Right kidney (tissue), 1 donor: Measurements from ENCODE around the gene ADCY10.

Experiments used
- DNase-seq: peaks from one replicate; pipeline ENCODE4 v3.0.0-alpha.2; 2016

ADCY10 gene

GRCh38 chr1:167774710-167775109 lies 139.2 kb downstream of the ADCY10 start:
- DNase-seq: no peak

GRCh38 chr1:167773516-167773915 lies 140.4 kb downstream of the ADCY10 start:
- no peak for DNase-seq

- no peak for DNase-seq
Measured at GRCh38 chr1:167772436-167772835, 141.5 kb downstream of the ADCY10 start.

GRCh38 chr1:167770127-167770526 lies 143.8 kb downstream of the ADCY10 start:
- no peak for DNase-seq

- DNase-seq: no peak
Measured at GRCh38 chr1:167767761-167768160, 146.2 kb downstream of the ADCY10 start.

GRCh38 chr1:167766538-167766937 lies 147.4 kb downstream of the ADCY10 start:
- DNase-seq: no peak

GRCh38 chr1:167765496-167765895 lies 148.4 kb downstream of the ADCY10 start:
- DNase-seq: no peak

- DNase-seq: no peak
Measured at GRCh38 chr1:167764458-167765330, 149.2 kb downstream of the ADCY10 start.

- no peak for DNase-seq
Measured at GRCh38 chr1:167763525-167764220, 150.3 kb downstream of the ADCY10 start.

GRCh38 chr1:167762061-167762746 lies 151.7 kb downstream of the ADCY10 start:
- no peak for DNase-seq

GRCh38 chr1:167761400-167761799 lies 152.5 kb downstream of the ADCY10 start:
- no peak for DNase-seq
